K562 (cell line): ENCODE measurements around the gene CRYAA. TPM values are rescaled to one million over a fixed set of nuclear protein-coding genes. Genes with fewer than 3 reads are reported as not detected.

Source experiments
- ATAC-seq: fragments of 200-7000 bp; cut with Tn5 transposase; 3 replicates; pipeline ENCODE4 v1.9.1; 2020; ENCODE audit warnings: moderate library complexity
- BruUV-seq: library from RNA; stranded (reverse); fragments of 400-500 nt; replicated peaks from 2 replicates; lab custom pipeline; 2021; lab: Mats Ljungman, UMichigan
- CTCF ChIA-PET: fragments of 300-600 bp; formaldehyde crosslinking; extraction: SDS; loops from one replicate; lab custom pipeline; 2021; ENCODE audit warnings: low intra/inter-chr PET ratio; lab: Yijun Ruan, JAX
- POLR2A ChIA-PET: fragments of 300-600, 350-650 bp; sonication (Branson Sonifier 250); formaldehyde crosslinking; extraction: SDS; loops from one replicate; lab custom pipeline; 2021; ENCODE audit warnings: antibody characterized with exemption, inconsistent platforms; lab: Yijun Ruan, JAX
- DNase-seq, 4 experiments: peaks; one replicate each; pipeline versions ENCODE4 v3.0.0 to v3.0.0-alpha.2; 2011 to 2018; ENCODE audit warnings: low spot score in 3 of 4, mixed read lengths in 3 of 4; ENCODE audit errors: extremely low read depth in 1 of 4
- FAIRE-seq: peaks from 2 replicates; lab custom pipeline; 2011; peaks lifted over from hg19 to GRCh38; lab: Jason Lieb, UNC
- H2AFZ ChIP-seq: 2 replicates; pipeline ENCODE4 v1.6.0; 2011; ENCODE audit warnings: low read depth, low read length, control low read depth, inconsistent platforms
- H3K27ac ChIP-seq: fragments of 200-600 bp; 3 replicates; pipeline ENCODE4 v1.8.0; 2011; ENCODE audit warnings: low read depth, mild to moderate bottlenecking, control low read depth, inconsistent platforms, low read length, moderate library complexity, mixed read lengths; ENCODE audit errors: extremely low read depth
- H3K27me3 ChIP-seq, 2 experiments: fragments of 300-600 bp in 1 of 2; 2 replicates in 1 of 2; 3 replicates in 1 of 2; pipeline versions ENCODE4 v1.6.0 to v1.8.0; 2011; ENCODE audit warnings: inconsistent platforms in 2 of 2, low read length in 2 of 2, mild to moderate bottlenecking in 1 of 2, mixed read lengths in 1 of 2, moderate library complexity in 1 of 2; ENCODE audit not compliant: control insufficient read depth in 2 of 2, insufficient read depth in 2 of 2
- H3K36me3 ChIP-seq: fragments of 300-600 bp; 3 replicates; pipeline ENCODE4 v1.8.0; 2011; ENCODE audit warnings: mild to moderate bottlenecking, low read length, inconsistent platforms; ENCODE audit not compliant: control insufficient read depth, insufficient read depth
- H3K4me1 ChIP-seq, 2 experiments: fragments of 200-600 bp in 1 of 2; replicated peaks in 1 of 2; 2 replicates in 1 of 2; 3 replicates in 1 of 2; pipeline versions ENCODE4 v1.5.1 to v1.8.0; 2011; ENCODE audit warnings: inconsistent platforms in 2 of 2, low read length in 2 of 2, mild to moderate bottlenecking in 1 of 2, mixed read lengths in 1 of 2, moderate library complexity in 1 of 2; ENCODE audit not compliant: control insufficient read depth in 2 of 2, insufficient read depth in 2 of 2
- H3K4me2 ChIP-seq: 2 replicates; pipeline ENCODE4 v1.6.1; 2011; ENCODE audit warnings: low read length, control low read depth, inconsistent platforms, mixed read lengths; ENCODE audit not compliant: insufficient read depth
- H3K4me3 ChIP-seq: fragments of 200-600 bp; sonication (generic), shearing (Covaris generic); 2 replicates; pipeline ENCODE4 v1.5.1; 2016; ENCODE audit warnings: control low read depth, inconsistent platforms
- H3K79me2 ChIP-seq: fragments of 200-600 bp; 3 replicates; pipeline ENCODE4 v1.8.0; 2011; ENCODE audit warnings: low read length, inconsistent platforms; ENCODE audit not compliant: control insufficient read depth, insufficient read depth
- H3K9ac ChIP-seq, 2 experiments: 2 replicates each; pipeline versions ENCODE4 v1.6.0 to v1.6.1; 2011; ENCODE audit warnings: low read depth in 2 of 2, low read length in 2 of 2, control low read depth in 1 of 2, inconsistent platforms in 1 of 2, mild to moderate bottlenecking in 1 of 2, mixed read lengths in 1 of 2; ENCODE audit not compliant: insufficient read depth in 1 of 2
- H3K9me1 ChIP-seq: one replicate; pipeline ENCODE4 v1.6.0; 2011; ENCODE audit warnings: inconsistent platforms, mild to moderate bottlenecking, low read length, moderate library complexity; ENCODE audit not compliant: control insufficient read depth, insufficient read depth
- H3K9me3 ChIP-seq: replicated peaks from 2 replicates; pipeline ENCODE4 v1.5.1; 2011; ENCODE audit warnings: low read depth, low read length, inconsistent platforms; ENCODE audit not compliant: control insufficient read depth, insufficient read depth
- H4K20me1 ChIP-seq: replicated peaks from 2 replicates; pipeline ENCODE4 v1.6.1; 2011; ENCODE audit warnings: low read length, inconsistent platforms, mixed read lengths; ENCODE audit not compliant: control insufficient read depth, insufficient read depth
- EGR1 ChIP-seq: fragments of 450-650 bp; conservative IDR thresholded peaks from 2 replicates; pipeline ENCODE4 v1.6.1; 2017; ENCODE audit warnings: mild to moderate bottlenecking
- JUND ChIP-seq, 2 experiments: IDR thresholded peaks; 2 replicates in 1 of 2; 3 replicates in 1 of 2; pipeline ENCODE4 v1.6.1; 2011; ENCODE audit warnings: borderline replicate concordance in 2 of 2, low read depth in 2 of 2, low read length in 2 of 2, improper control_type of control experiment in 1 of 2, missing biosample characterization in 1 of 2, missing genetic modification characterization in 1 of 2, missing genetic modification reagents in 1 of 2
- L3MBTL2 ChIP-seq: fragments of 450-650 bp; IDR thresholded peaks from 2 replicates; pipeline ENCODE4 v1.6.1; 2016; ENCODE audit warnings: mild to moderate bottlenecking, moderate library complexity
- MAZ ChIP-seq, 2 experiments: fragments of 450-650 bp in 1 of 2; sonication (generic) in 1 of 2; formaldehyde crosslinking; IDR thresholded peaks in 1 of 2; conservative IDR thresholded peaks in 1 of 2; 2 replicates each; pipeline versions ENCODE4 v1.4.0 to v1.5.0; 2020; ENCODE audit warnings: mild to moderate bottlenecking in 1 of 2, missing genetic modification reagents in 1 of 2
- MTA1 ChIP-seq: fragments of 450-650 bp; IDR thresholded peaks from 2 replicates; pipeline ENCODE4 v1.6.1; 2017; ENCODE audit warnings: borderline replicate concordance
- NRF1 ChIP-seq, 2 experiments: fragments of 450-650 bp; IDR thresholded peaks in 1 of 2; conservative IDR thresholded peaks in 1 of 2; 2 replicates each; pipeline ENCODE4 v1.6.1; 2014; ENCODE audit warnings: mild to moderate bottlenecking in 2 of 2
- PHTF2 ChIP-seq: fragments of 250-450 bp; sonication (Bioruptor Pico); IDR thresholded peaks from 2 replicates; pipeline ENCODE4 v1.5.0; 2021; ENCODE audit warnings: mild to moderate bottlenecking
- POU5F1 ChIP-seq: fragments of 150-350 bp; IDR thresholded peaks from 2 replicates; pipeline ENCODE4 v1.6.1; 2014; ENCODE audit warnings: borderline replicate concordance, low read length, low read depth, mild to moderate bottlenecking; ENCODE audit not compliant: partially characterized antibody
- YY1 ChIP-seq, 3 experiments: IDR thresholded peaks; 2 replicates each; pipeline ENCODE4 v1.6.1; 2011; ENCODE audit warnings: low read length in 2 of 3, mild to moderate bottlenecking in 2 of 3, moderate library complexity in 2 of 3, borderline replicate concordance in 1 of 3, control low read depth in 1 of 3, low read depth in 1 of 3; ENCODE audit not compliant: insufficient read depth in 3 of 3, insufficient replicate concordance in 2 of 3, control insufficient read depth in 1 of 3, insufficient read length in 1 of 3; ENCODE audit errors: extremely low read depth in 1 of 3
- WGBS: fragments of 100-300 bp; shearing (Covaris generic); methylation state at CpG from one replicate; pipeline ENCODE4 v1.1.6; 2016; ENCODE audit warnings: low coverage, mixed read lengths; ENCODE audit not compliant: insufficient coverage; ENCODE audit errors: missing lambda C conversion rate; 5-methylcytosine and 5-hydroxymethylcytosine counted together
- in situ Hi-C: fragments of 300-500 bp; cut with MboI; formaldehyde crosslinking; loops from 4 replicates; pipeline ENCODE4 v1.15.0; 2018; ENCODE audit warnings: inconsistent platforms, mixed read lengths
- intact Hi-C: fragments of 100-400 bp; cut with micrococcal nuclease; formaldehyde crosslinking; loops from 2 replicates; pipeline ENCODE4 v1.14.2; 2022
- polyA plus RNA-seq, 8 experiments: library from polyadenylated mRNA; depleted of rRNA in 4 of 8; stranded (reverse) in 5 of 8; unstranded in 3 of 8; fragments of >200 nt; fragmentation: Nextera tagmentation in 2 of 8; fragmentation: Illumina TruSeq in 1 of 8; extraction: Ambion mirVana in 2 of 8; extraction: Trizol in 1 of 8; gene quantifications; 2 replicates each; pipeline versions ENCODE4 v1.2.1 to v1.2.3, GENCODE V29; 2011 to 2014; ENCODE audit warnings: inconsistent platforms in 1 of 8, missing spikeins in 1 of 8
- total RNA-seq, 7 experiments: library from RNA; depleted of rRNA in 6 of 7; stranded (reverse); fragments of >200 nt in 6 of 7; fragmentation: Illumina TruSeq in 2 of 7; extraction: Trizol in 2 of 7; gene quantifications; 2 replicates each; pipeline versions ENCODE4 v1.2.1 to v1.2.3, GENCODE V29; 2011 to 2021; ENCODE audit warnings: low replicate concordance in 1 of 7
- TF ChIP-seq, protein P1 (sequence below): sonication (generic); formaldehyde crosslinking; IDR thresholded peaks from 2 replicates; pipeline ENCODE4 v1.8.1; 2023; ENCODE audit warnings: mild to moderate bottlenecking, missing genetic modification reagents

The CRYAA gene
- total and polyA plus RNA-seq, 9 of the 15 experiments (the other 6 are each of a cell fraction or from before 2014, with no cell fraction given) = not detected

DNA sequence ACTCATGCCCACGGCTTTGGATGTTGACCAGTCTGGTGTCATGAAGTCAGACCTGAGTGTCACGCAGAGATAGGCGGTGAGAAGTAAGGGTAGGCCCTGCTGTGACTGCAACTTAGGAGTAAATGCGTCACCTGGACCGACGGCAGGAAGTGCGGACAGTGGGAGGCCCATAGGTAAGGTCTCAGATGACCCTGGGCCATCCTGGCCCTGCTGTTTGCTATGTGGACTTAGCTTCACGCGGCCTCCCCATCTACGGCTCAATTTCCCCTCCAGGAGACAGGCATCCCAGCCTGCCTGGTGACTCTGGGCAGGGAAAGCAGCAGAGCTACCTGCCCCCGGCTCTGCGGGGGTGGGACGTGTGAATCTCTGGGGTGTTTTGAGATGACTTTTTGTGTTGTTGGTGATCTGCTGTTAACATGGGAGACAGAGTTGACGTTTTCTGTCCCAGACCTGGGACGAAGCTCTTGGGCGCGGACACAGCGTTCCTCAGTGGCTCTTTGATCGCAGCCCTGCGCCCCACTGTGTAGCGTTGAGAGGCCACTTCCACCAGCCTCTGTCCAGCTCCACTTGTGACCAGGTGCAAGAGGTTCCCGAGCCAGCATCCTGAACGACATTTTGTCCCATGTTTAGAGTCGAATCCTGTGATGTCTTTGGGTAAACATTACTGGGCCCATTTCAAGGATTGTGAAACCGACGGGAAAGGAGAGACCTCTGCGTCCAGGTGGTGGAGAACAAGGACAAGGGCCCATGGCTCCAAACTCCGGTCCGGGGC lies 39.9 kb downstream of the CRYAA start:
- H3K27ac ChIP-seq = no peak overlapping the region
- POLR2A ChIA-PET = no interaction called here
- intact Hi-C loops = no loop called here

DNA sequence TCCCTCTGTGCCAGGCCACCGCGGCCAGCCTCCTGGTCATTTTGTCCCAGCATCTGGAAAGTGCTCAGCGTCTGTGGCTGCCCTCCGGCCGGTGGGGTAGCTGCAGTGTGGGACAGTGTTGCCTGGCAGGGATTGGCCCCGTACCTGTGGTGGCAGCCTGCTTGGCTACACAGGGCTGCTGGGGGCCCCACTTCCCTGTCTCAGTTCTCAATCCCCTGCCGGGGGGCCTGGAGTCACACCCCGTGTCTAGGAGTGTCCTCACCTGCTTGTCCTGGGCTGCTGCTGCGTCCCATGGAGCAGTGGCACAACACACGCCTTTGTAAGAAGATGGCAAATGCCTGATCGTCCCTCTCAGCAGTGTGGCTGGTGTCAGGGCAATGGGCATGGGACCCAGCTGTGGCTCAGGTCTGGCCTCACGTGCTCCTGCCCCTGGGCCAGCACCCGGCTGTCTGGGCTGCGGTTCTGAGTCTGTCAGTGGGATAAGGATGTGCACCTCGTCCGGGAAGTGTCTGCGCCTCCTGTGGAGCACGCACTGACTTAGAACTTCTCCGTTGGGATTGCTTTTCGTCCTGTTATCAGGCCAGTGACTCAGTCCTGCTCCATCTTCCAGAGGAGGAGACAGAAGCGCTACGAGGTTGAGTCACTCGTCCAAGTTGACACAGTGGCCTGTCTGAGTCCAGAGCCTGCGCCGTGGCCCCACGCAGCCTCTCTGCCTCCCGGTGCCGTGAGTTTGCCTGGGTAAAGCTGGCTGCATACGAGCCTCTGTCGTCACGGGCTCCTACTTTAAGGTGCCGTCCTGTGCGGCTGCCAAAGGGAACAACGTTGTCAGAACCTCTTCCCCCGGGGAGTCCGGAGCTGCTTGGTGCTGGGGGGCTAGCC lies 41.0 kb downstream of the CRYAA start:
- H3K9me3 ChIP-seq = 0 out of 2 replicates have a peak, but pooled peaks cover 1% of the 10 kb centered on the region
- no peak overlapping the region for H2AFZ ChIP-seq
- intact Hi-C loops (no loop called here), in situ Hi-C loops (loop anchor here (5.0 to 25.0 kb wide), 2 partner anchors 52 to 277 kb away; no protein-coding TSS in a partner anchor)
- no peak overlapping the region for H3K4me3 ChIP-seq
- CTCF ChIA-PET = no interaction called here
- BruUV-seq = no TSS peak
- no peak overlapping the region for H3K27ac ChIP-seq
- POLR2A ChIA-PET = no interaction called here
- DNase-seq (peak in 1 of 4 experiments; percentile 29), ATAC-seq (no peak; the same call in 2 of the 3 replicates), FAIRE-seq (no peak)
- no peak overlapping the region for H3K9ac ChIP-seq
- H3K36me3 ChIP-seq = no peaks in the 10 kb centered on the region
- no peaks in the 10 kb centered on the region for H3K79me2 ChIP-seq
- H3K27me3 ChIP-seq = peaks cover 15 to 43% of the 10 kb centered on the region in 2 experiments; a peak in 4 of 5 replicates
- H3K9me1 ChIP-seq = no peaks in the 10 kb centered on the region
- WGBS = 2% methylated on average over 36 of the region's 36 CpGs
- H3K4me2 ChIP-seq = no peak overlapping the region
- H3K4me1 ChIP-seq = no peaks in the 10 kb centered on the region
- no peaks in the 10 kb centered on the region for H4K20me1 ChIP-seq
- no peak for TF ChIP-seq MTA1
- TF ChIP-seq YY1 (IDR thresholded peaks at IDR 0.05; ENCODE audit: borderline replicate concordance in 1 of 3, control insufficient read depth in 1 of 3, extremely low read depth in 1 of 3, insufficient read depth in 3 of 3, insufficient read length in 1 of 3, insufficient replicate concordance in 2 of 3, low read depth in 1 of 3, low read length in 2 of 3) = no peak
- TF ChIP-seq MAZ (CRISPR knock-in tag; conservative IDR thresholded peaks at IDR 0.05 in 1 of 2, IDR thresholded peaks at IDR 0.05 in 1 of 2) = no peak
- no peak for TF ChIP-seq POU5F1
- TF ChIP-seq JUND (IDR thresholded peaks at IDR 0.05; ENCODE audit: borderline replicate concordance, low read depth, low read length) = no peak
- TF ChIP-seq JUND (tag; IDR thresholded peaks at IDR 0.05; ENCODE audit: borderline replicate concordance, low read depth, low read length) = peak; percentile 42; the same call in 1 of the 3 replicates
- TF ChIP-seq L3MBTL2 = no peak
- TF ChIP-seq NRF1 (conservative IDR thresholded peaks at IDR 0.05 in 1 of 2, IDR thresholded peaks at IDR 0.05 in 1 of 2) = peak; percentile 72 to 79
- TF ChIP-seq, protein P1, sequence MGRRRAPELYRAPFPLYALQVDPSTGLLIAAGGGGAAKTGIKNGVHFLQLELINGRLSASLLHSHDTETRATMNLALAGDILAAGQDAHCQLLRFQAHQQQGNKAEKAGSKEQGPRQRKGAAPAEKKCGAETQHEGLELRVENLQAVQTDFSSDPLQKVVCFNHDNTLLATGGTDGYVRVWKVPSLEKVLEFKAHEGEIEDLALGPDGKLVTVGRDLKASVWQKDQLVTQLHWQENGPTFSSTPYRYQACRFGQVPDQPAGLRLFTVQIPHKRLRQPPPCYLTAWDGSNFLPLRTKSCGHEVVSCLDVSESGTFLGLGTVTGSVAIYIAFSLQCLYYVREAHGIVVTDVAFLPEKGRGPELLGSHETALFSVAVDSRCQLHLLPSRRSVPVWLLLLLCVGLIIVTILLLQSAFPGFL (CRISPR knock-in tag) = no peak

More for the DNA sequence above, 39.9 kb downstream of the CRYAA start:
- Histone ChIP-seq H3K9me1 (no peaks in the 10 kb centered on the region), H2AFZ (no peak overlapping the region), H3K4me1 (no peaks in the 10 kb centered on the region), H3K79me2 (no peaks in the 10 kb centered on the region), H3K27me3 (peaks cover 15 to 48% of the 10 kb centered on the region in 2 experiments; a peak in 4 of 5 replicates), H4K20me1 (no peaks in the 10 kb centered on the region), H3K9ac (no peak overlapping the region), H3K4me3 (no peak overlapping the region), H3K36me3 (no peaks in the 10 kb centered on the region), H3K9me3 (0 out of 2 replicates have a peak, but pooled peaks cover 1% of the 10 kb centered on the region), H3K4me2 (no peak overlapping the region)
- TF ChIP-seq EGR1 = 0 out of 2 replicates have a peak, but pooled peaks have one; percentile 26
- no peak for TF ChIP-seq PHTF2 (CRISPR knock-in tag)
- no TSS peak for BruUV-seq
- in situ Hi-C loops = loop anchor here (5.0 to 25.0 kb wide), 2 partner anchors 54 to 279 kb away; no protein-coding TSS in a partner anchor
- WGBS = 3% methylated on average over 29 of the region's 29 CpGs
- ATAC-seq = no peak
- no peak for DNase-seq
- CTCF ChIA-PET = no interaction called here
- FAIRE-seq = no peak
